Raji (cell line): Measurements from ENCODE around the gene TMEM94.

ENCODE experiments used
- POLR2A ChIP-seq: IDR thresholded peaks from 2 replicates; pipeline ENCODE4 v1.6.1; 2011; ENCODE audit warnings: low read depth, low read length, control low read depth; ENCODE audit not compliant: insufficient read depth

The TMEM94 gene

DNA sequence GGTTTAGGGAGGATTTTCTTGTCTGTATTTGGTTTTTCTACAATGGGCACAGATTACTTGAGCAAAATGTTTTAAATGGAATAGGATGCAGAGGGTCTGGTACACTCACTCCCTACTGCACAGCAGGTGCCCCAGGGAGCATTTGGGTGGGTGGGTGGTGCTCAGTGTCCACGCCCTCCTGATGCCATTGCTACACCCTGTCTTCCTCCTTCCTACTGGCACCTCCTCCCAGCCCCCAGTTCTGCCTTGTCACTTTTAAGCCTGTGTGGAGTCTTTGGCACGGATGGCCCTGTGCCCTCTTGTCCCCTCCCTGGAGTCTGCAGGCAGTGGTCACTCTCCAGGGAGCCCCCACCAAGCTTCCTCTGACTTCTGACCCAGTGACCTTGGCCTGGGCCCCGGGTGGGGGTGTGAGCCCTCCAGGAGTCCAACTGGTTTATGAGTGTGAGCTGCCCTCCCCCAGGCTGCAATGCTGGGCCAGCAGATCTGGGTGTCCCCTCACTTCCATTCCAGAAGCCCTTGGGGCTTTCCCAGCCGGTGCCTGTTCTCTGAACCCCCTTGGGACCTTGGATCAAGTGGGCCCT lies 84.6 kb downstream of the TMEM94 start:
- TF ChIP-seq POLR2A = no peak

DNA sequence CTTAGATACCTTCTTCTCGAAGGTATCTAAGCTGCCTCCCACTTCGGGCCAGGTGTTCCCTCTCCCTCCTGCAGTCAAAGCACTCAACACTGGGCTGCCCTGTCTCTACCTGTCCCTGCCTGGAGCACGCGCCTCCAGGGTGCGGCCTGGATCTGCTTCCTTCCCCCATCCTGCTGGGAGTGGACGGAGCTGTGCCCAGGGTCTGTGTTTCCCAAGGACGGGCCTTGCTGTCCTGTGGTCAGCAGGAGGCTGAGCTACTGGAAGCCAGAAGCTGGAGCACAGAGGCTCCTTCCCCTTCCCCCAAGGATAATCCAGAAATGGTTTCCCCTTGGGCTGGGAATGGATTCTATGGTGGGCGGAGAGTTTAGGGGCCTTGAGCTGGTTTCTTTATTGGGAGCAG lies 85.8 kb downstream of the TMEM94 start:
- no peak for TF ChIP-seq POLR2A

DNA sequence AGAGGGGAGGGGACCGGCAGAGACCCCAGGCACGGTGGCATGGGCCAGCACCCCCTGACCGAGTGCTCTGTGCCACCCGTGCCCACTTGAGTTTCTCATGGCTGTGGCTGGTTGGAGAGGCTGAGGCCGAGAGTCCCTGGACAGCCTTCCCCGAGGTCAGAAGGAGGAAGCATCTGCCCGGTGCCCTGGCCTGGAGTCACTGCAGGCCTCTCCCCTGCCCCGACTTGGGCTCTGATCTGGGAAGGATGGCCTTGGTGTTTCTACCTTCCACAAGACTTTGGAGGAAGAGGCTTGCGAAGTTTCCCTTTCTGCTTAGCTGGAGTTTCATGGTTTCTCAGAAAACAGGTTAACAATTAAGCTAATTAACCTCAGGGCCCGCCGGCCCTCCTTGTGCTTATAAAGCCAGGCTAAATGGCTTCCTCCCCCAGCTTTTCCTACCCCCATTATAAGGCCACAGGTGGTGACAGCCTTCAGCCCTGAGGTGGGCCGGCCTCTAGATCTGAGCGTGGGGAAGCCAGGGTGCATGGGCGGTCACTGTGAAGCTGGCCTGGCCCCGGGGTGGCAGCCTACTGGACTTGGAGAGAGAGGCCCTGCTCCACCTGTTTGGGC lies 86.4 kb downstream of the TMEM94 start:
- no peak for TF ChIP-seq POLR2A

DNA sequence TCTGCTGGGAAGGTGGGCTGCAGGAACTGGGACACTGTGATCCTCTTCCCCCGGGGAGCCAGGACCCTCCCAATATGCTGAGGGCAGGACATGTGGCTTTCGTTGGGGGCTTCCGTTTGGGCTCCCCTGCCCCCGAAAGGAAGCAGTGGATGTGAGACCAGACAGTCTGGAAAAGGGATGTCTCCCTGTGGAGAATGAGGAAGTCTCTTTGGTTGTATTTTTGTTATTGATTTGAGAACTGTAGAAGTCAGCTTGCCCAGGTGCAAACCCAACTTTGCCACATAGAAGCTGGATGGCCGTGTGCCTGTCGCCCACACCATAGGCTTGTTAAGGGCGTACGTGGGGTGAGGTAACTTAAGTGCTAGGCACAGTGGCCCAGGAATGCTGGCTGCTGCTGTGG lies 87.8 kb downstream of the TMEM94 start:
- no peak for TF ChIP-seq POLR2A

DNA sequence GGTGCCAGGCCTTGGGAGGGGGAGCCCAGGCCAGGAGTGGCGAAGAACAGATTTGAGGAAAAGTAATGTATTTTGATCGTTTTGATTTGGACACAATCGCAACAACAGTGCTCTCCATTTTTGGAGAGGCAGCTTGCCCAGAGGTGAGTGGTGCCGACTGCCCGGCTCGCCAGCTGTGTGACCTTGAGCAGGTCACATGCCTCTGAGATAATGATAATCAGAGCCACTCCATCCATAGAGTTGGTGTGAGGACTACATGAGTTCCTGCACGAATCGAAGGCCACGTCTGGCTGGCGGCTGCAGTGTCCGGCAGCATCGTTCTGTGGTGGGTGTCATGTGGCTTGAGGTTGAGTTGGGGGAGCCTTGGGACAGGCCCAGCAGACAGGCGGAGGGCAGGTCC lies 89.7 kb downstream of the TMEM94 start:
- TF ChIP-seq POLR2A = no peak

DNA sequence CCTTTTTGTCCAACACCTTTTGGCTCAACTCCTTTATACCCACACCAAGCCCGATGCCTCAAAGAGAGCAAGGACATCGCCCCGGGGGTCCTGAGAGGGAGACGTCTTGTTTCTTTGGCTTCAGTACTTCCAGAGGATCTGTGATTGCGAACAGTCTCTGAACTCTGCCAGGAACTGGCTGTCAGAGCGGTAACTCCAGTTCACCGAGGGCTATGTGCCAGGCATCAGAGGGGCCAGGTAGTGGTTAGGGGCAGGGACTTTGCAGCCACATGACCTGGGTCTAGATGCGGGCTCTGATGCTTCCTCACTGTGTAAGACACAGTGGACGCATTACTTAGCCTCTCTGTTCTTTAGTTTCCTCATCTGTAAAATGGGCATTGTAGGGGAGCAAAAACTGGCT lies 90.7 kb downstream of the TMEM94 start:
- TF ChIP-seq POLR2A = no peak

DNA sequence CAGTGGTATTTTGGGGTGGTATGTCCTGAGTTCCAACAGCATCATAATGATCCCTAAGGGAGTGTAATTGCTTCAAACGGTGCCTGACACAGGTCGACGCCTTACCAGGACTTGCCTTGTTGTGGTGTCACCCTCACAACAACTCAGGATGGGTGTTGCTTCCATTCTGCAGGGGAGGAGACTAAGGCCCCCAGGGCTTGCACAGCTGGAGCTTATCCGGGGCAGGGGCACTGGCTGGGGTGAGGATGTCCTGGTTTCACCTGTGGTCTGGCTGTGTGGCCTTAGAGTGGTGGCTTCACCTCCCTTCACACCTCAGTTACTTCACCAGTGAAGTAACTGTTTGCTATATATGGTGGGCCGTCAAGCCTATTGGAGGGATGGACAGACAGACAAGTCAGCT lies 92.4 kb downstream of the TMEM94 start:
- TF ChIP-seq POLR2A = no peak
